Activated T-cell treated with anti-CD3 and anti-CD28 coated beads for 1 hour (primary cell): ENCODE measurements around the gene TOLLIP.
"Not testable (repeated sequence)": the region's sequence is repeated elsewhere in the genome, so short reads cannot be mapped to it uniquely, and the experiment has no call there.

ENCODE experiments used
- DNase-seq: peaks from one replicate; pipeline ENCODE4 v3.0.0-alpha.2; 2020; ENCODE audit warnings: low read depth

Gene TOLLIP

GRCh38 chr11:1309498-1310317 lies at the start of gene TOLLIP:
TSS of gene TOLLIP (minus strand) at chr11:1309632. CDS start at chr11:1309498, 134 bp downstream.
- peak; percentile 98 for DNase-seq

- not testable (repeated sequence) for DNase-seq
These were observed 49.5 kb upstream of the TOLLIP start for GRCh38 chr11:1358931-1359330.

DNA sequence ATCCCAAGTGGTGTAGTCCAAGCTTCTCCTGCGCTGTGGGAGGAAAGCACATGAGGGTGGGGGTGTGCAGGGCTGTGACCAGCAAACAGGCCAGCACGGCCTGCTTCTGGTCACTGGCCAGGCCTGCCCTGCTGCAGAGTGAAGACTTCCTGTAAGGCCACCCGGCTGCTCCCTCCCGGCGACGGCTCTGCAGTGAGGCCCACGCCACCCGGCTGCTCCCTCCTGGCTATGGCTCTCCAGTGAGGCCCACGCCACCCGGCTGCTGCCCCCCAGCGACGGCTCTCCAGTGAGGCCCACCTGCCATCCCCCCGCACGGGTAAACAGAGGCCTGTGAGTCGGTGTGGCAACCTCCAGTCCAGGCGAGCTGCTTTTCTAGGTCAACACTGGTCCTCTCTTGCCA lies 48.9 kb upstream of the TOLLIP start:
- DNase-seq: no peak

GRCh38 chr11:1356478-1356960 lies 47.1 kb upstream of the TOLLIP start:
- no peak for DNase-seq

- DNase-seq: no peak
These were observed 46.6 kb upstream of the TOLLIP start for GRCh38 chr11:1356007-1356435.

- DNase-seq: no peak
These were observed 44.9 kb upstream of the TOLLIP start for GRCh38 chr11:1354125-1354938.

DNA sequence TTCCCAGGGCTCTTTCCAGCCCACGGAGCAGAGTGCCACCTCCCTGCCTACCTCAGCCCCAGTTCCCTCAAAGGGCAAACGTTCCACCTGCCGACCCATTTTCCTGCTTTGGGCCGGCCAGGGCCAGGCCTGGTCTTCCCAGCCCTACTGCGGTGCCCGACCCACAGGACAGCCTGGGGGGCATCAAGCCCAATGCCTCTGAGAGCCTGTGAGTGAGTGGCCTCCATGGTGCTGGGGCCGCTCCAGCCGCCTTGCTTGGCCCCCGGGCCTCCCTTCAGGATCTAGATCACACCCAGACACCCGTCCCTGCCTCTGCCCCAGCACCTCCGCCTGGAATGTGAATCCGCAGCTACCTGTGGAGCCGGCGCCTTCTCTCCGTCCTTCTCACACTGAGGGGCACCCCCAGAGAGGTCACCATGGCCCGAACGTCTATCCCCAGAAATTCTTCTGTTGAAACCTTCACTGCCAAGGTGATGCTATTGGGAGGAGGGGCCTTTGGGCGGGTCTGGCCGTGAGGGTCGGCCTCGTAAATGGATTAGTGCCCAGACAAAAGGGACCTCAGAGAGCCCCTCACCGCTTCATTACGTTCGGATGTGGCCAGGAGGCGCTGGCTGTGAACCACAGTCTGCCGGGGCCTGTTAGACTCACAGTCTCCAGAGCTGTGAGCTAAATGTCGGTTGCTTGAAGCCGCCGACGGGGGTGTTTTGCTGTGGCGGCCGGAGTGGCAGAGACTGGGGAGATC lies 44.1 kb upstream of the TOLLIP start:
- no peak for DNase-seq

GRCh38 chr11:1352696-1353382 lies 43.4 kb upstream of the TOLLIP start:
- no peak for DNase-seq

GRCh38 chr11:1351278-1351937 lies 42.0 kb upstream of the TOLLIP start:
- no peak for DNase-seq

DNA sequence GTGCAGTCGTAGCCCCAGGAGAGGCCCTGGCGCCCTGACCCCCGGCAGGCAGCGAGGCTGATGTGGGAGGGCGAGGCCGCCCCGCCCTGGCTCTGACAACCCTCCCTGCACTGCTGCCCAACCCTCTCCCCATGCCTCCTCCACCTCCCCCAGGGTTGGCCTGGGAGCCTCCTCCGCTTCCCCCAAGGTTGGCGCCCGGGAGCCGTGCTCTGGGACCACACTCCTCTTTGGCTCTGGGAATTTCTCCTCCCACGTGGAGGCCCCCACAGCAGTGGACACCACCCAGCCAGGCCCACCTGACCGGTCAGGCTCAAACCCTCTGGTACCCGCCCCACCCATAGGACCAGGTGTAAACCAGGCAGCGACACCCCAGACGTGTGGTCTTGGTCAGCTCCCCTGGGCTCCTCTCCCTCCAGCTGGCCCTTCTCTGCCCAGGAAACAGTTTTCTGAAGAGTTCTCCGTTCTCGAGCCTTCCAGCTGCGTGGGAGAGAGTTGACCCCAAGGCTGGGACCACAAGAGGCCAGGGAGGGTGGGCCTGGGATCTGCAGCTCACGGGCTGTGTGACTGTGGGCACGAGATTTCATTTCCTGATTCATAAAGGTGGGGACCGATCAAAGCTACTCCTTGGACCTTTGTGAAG lies 40.8 kb upstream of the TOLLIP start:
- DNase-seq: no peak

GRCh38 chr11:1349327-1350041 lies 40.1 kb upstream of the TOLLIP start:
- no peak for DNase-seq

DNA sequence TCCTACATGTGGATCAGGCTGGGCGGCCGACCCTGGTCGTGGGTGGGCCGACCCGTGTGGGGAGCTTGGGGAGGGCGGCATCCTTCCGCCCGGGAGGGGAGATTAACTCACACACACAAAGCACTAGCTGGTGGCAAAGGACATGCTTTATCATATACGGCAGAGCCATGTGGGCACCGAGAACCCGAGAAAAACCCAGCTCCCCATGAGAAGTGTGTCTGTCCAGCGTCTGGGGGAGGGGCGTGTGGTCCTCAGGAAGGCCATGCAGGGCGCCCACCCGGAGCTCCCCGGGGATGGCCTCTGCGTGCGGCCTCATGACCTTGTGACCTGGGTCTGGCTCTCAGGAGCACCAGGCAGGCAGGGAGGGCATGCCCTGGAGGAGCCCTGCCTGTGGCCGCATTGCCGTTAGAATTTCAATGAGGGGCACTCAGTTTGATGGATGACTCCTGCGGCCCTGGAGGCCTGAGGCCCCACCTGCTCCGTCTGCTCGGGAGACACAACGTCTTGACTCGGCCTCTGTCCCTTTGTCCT lies 39.4 kb upstream of the TOLLIP start:
- no peak for DNase-seq

DNA sequence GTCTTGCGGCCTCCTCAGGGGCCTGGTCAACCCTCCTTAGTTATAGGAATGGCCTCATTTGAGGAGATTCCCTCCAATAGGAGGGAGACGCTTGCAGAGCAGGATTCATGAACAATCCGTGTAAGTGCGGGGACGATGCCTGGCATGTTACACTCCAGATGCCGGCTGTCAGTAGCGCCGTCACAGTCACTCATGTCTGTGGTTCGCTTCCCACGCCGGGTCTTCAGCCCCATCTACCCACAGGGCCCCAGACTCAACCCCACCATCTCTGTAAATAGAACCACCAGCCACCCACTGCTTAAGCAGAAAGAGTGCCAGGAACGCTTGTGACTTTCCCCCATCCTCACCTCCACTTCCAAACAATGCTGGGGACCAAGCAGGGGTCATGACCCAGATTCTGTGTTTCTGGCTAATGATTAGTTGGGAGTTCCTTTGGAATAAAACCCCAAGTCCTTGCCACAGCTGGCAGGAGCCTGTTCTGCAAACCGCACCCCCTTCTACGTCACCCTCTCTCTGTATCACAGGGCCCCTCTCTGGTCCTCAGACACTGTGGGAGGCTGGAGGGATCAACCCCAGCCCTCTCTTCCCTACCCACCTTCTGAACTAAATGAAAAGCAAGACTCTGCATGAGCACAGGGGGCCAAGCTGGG lies 38.8 kb upstream of the TOLLIP start:
- DNase-seq: no peak

GRCh38 chr11:1347411-1347999 lies 38.1 kb upstream of the TOLLIP start:
- DNase-seq: not testable (repeated sequence)

GRCh38 chr11:1346669-1347390 lies 37.4 kb upstream of the TOLLIP start:
- no peak for DNase-seq

- DNase-seq: no peak
These were observed 36.5 kb upstream of the TOLLIP start for GRCh38 chr11:1345737-1346513.

GRCh38 chr11:1344056-1344635 lies 34.7 kb upstream of the TOLLIP start:
- DNase-seq: no peak
